Measurements from ENCODE around the gene WIPI1.

Gene WIPI1

GRCh38 chr17:68461122-68461539, 3.8 kb upstream of the WIPI1 start:
- DNase-seq (ENCODE audit: low spot score) (no peak), FAIRE-seq (no peak)

- DNase-seq (ENCODE audit: low spot score) (no peak), FAIRE-seq (no peak)
These were observed 3.4 kb upstream of the WIPI1 start for GRCh38 chr17:68460715-68461114.

- FAIRE-seq = no peak
These were observed 2.9 kb upstream of the WIPI1 start for GRCh38 chr17:68460146-68460545.

GRCh38 chr17:68459037-68459639, 1.8 kb upstream of the WIPI1 start:
- FAIRE-seq = no peak
- DNase-seq (ENCODE audit: low spot score) = no peak

More at GRCh38 chr17:68460146-68460545, 2.9 kb upstream of the WIPI1 start:
- no peak for DNase-seq (ENCODE audit: low spot score)

GRCh38 chr17:68458260-68459036, 1.2 kb upstream of the WIPI1 start:
- FAIRE-seq = no peak

GRCh38 chr17:68457539-68458259, 403 bp upstream of the WIPI1 start:
- FAIRE-seq (peak; percentile 69), DNase-seq (ENCODE audit: low spot score) (peak; percentile 92)

More at GRCh38 chr17:68458260-68459036, 1.2 kb upstream of the WIPI1 start:
- no peak for DNase-seq (ENCODE audit: low spot score)

GRCh38 chr17:68456339-68457167, 743 bp downstream of the WIPI1 start:
- peak; percentile 71 for FAIRE-seq

GRCh38 chr17:68455901-68456338, 1.4 kb downstream of the WIPI1 start:
- FAIRE-seq (no peak), DNase-seq (ENCODE audit: low spot score) (no peak)

More at GRCh38 chr17:68456339-68457167, 743 bp downstream of the WIPI1 start:
- peak; percentile 73 for DNase-seq (ENCODE audit: low spot score)

GRCh38 chr17:68453991-68454665, 3.2 kb downstream of the WIPI1 start:
- FAIRE-seq (no peak), DNase-seq (ENCODE audit: low spot score) (no peak)

GRCh38 chr17:68452724-68453290, 4.5 kb downstream of the WIPI1 start:
- DNase-seq (ENCODE audit: low spot score) (no peak), FAIRE-seq (no peak)

- DNase-seq (ENCODE audit: low spot score) (no peak), FAIRE-seq (no peak)
These were observed 5.5 kb downstream of the WIPI1 start for GRCh38 chr17:68451670-68452354.

- no peak for FAIRE-seq
- DNase-seq (ENCODE audit: low spot score) = no peak
These were observed 6.5 kb downstream of the WIPI1 start for GRCh38 chr17:68450801-68451200.

- no peak for FAIRE-seq
- DNase-seq (ENCODE audit: low spot score) = no peak
These were observed 6.9 kb downstream of the WIPI1 start for GRCh38 chr17:68450391-68450790.

- DNase-seq (ENCODE audit: low spot score) (no peak), FAIRE-seq (no peak)
These were observed 8.1 kb downstream of the WIPI1 start for GRCh38 chr17:68449021-68449739.

- DNase-seq (ENCODE audit: low spot score) (no peak), FAIRE-seq (no peak)
These were observed 10.7 kb downstream of the WIPI1 start for GRCh38 chr17:68446626-68447041.

- no peak for FAIRE-seq
- DNase-seq (ENCODE audit: low spot score) = no peak
These were observed 11.6 kb downstream of the WIPI1 start for GRCh38 chr17:68445671-68446070.

GRCh38 chr17:68443972-68444464, 13.3 kb downstream of the WIPI1 start:
- no peak for DNase-seq (ENCODE audit: low spot score)
- no peak for FAIRE-seq

GRCh38 chr17:68441070-68441770, 16.1 kb downstream of the WIPI1 start:
- no peak for FAIRE-seq
- DNase-seq (ENCODE audit: low spot score) = no peak
